Germinal center (tissue), 1 donor: ENCODE results near the gene SCARF1.

ENCODE experiments used
- DNase-seq: peaks from one replicate; pipeline ENCODE4 v3.0.0; 2012; ENCODE audit warnings: mixed read lengths, low spot score

Gene SCARF1

DNA sequence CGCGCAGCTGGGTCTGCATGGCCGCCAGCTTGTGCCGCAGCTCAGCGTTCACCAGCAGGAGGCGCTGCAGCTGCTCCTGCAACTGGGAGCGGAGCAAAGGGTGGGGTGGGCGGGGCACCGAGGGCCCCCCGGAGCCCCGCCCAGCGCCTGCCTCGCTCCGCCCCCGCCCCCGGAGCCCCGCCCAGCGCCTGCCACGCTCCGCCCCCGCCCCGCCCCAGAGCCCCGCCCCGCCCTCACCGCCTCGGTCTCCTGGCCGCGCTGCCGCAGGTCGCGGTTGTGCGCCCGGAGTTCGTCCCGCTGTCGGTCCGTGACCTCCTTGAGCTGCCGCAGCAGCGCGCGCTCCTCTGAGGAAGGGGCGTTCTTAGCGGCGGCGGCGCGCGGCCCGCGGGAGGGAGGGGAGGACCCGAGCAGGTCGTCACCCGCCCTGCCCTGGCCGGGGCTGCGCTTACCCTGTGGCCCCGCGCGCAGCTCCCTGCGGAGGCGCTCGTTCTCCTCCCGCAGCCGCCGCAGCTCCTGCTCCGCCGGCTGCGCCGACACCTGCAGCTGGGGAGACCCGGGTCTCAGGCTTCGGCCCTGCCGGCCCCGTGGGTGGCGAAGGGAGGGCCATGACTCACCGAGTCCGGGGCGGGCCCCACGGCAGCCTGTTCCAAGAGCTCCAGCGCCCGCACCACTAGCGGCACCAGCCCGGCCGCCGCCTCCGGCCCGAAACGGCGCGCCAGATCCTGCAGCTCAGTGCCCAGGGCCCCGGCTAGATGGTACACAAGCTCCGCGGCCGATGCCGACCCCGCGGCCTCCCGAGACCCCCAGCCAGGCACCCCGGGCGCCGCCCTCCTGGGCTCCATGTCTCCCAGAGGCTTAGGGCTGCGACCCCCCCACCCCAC, 3.7 kb upstream of the SCARF1 start:
- peak; percentile 96 for DNase-seq

DNA sequence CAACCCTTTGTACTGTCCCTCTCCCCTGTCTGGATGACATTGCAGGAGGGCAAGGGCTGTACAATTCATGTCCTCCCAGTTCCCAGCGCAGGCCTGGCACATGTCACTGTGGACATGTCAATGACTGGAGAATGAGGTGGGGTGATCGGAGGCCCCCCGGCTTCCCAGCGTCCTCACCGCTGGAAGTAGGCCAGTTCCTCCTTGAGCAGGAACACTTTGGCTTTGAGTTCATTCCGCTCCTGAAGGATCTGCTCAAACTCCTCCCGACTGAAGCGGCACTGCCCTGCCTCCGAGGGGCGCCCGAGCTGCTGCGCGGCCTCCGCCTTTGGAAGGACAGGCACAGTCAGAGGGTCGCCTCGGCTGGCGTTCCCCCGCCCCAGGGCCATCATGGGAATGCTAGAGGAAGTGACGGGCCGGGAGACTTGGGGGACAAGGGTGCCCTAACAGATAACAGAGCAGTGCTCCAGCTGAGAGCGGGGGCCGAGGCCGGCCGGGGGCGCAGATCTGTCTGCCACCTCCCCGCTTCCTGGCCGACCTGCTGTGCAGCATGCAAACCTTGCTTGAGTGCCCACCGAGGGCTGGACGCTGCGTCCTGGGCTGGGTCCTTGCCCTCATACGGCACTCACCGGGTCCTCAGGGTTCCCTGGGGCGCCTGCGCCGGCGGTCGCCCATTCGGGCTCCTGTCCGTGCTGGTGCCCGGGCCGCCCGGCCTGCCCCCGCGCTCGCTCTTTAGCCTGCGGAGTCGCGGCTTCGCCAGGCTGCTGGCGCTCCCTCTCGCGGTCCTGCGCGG, 2.8 kb upstream of the SCARF1 start:
- DNase-seq, result no peak

DNA sequence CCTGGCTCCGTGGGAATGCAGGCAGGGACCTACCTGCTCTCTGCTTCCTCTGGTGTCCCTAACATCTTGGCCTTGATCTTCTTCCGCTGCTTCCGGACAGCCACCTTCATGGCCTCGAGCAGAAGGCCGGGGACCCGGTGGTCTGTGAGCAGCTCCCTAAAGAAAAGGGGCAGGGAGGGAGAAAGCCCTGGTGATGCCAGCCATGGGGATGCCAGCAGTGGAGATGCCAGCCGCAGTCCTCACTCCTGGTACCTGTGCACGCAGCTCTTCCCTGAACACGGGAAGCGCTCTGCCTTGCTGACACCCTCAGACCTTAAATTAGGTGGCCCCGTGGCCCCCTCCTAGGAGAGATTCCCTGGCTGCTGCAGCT, 2.3 kb upstream of the SCARF1 start:
- DNase-seq, result no peak

DNA sequence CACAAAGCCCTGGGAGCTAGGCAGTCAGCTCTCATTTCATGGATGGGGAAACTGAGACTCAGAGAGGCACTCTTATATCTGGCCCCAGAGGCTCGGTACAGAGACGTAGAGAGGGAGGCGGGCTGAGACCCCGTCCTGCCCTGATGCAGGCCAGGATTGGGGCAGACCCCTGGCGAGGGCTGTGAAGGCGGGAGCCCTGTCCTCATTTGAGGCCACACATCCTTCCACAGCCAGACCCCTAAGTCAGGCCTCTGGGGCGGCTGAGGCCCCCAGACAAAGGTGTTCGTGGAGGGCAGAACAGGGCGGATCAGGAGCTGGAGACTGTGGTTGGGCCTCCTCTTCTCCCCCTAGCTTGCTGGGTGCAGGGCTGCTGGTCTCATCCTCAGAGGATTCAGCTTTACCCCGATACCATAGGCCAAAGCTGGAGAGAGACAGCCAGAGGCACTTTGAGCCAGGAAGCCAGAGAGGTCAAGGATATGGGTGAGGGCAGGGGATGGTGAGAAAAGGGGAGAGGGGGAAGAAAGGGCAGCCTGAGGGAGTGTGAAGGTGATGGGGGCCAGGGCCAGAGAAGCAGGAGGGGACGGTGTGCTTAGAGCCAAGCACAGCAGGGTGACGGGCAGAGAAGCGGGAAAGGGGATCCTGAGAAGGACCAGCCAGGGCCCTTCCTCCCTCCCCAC, 805 bp upstream of the SCARF1 start:
- no peak for DNase-seq

DNA sequence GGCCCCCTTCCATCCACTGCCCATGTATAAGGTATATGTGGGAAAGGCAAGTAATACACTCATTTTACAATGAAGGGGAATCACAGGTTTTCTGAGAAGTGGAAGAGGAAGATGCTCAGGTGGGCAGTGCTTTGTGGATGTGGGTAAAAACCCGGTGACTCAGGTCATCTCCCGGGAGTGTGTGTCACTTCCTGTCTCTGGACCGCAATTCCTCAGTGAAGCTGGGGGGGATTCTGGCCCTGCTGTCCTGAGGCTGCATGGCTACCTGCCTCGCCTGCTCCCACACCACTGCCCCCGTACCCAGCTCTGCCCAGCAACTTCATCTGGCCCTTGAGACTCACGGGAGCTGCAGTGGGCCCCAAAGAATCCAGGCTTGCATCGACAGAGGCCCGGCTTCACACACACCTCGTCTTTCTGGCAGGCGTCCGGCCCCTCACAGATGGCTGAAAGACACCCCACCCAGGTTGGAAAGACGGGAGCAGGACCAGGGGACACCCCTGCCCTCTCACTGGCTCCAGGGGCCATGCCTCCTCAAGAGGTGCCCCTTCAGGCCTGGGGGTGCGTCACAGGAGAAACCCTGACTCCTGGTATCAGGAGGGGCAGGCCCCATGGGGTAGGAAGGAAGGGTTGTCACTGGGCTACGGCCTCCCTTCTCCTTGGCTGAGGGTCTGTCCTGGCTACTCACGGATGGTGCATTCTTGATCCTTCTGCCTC, 882 bp downstream of the SCARF1 start:
- DNase-seq, result peak; percentile 39

DNA sequence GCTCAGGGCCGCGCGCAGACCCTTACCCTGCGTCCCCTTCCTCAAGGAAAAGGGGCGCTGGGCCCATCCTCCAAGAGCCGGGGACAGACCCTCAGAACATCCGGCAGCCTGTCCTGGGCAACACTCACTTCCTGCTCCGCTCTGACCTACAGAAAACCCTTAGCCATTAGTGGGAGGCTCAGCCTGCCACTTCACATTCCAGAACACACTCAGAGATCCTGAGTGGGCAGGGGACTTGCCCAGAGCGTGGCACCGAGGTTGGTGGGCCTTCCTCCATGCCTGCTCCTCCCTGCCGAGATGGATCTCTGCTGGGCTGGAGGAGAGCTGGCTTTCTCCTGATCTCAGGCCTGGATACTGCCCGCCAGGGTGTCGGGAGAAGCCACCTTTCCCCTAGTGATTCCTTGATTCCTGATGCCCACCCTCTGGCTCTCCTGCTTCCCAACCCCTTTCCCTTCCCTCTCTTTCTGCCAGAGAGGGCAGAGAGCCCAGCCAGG, 1.5 kb downstream of the SCARF1 start:
- no peak for DNase-seq

DNA sequence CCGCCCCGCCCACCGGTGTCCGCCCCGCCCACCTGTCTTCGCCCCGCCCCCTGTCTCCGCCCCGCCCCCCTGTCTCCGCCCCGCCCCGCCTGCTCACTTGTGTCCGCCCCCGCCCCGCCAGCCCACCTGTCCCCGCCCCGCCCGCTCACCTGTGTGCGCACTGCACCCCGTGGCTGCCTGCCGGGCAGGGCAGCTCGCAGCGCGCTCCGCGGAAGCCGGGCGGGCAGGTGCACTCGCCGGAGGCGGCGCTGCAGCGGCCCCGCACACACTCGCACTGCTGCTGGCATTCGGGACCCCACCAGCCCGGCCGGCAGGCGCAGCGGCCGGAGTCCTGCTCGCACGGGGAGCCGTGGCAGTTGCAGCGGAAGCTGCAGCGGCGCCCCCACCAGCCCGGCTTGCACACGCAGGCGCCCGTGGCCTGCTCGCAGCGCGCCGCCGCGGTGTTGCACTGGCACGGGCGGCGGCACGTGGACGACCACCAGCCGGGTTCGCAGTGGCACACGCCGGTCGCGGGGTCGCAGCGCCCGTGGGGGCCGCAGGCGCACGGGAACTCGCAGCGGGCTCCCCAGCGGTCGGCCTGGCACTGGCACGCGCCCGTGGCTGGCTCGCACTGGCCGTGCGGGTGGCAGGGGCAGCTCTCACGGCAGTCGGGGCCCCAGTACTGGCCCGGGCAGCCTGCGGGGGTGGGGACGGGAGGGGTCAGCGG, 2.1 kb downstream of the SCARF1 start:
- peak; percentile 84 for DNase-seq

DNA sequence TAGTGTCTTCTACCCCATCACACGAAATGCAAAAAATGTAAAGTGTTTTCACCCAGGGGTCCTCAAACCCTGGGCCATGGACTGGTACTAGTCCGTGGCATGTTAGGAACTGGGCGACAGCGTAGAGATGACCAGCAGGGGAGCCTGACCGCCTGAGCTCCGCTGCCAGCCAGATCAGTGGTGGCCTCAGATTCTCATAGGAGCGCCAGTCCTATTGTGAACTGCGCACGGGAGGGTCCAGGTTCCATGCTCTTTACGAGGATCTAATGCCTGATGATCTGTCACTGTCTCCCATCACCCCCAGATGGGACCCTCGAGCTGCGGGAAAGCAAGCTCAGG, 4.5 kb downstream of the SCARF1 start:
- no peak for DNase-seq

DNA sequence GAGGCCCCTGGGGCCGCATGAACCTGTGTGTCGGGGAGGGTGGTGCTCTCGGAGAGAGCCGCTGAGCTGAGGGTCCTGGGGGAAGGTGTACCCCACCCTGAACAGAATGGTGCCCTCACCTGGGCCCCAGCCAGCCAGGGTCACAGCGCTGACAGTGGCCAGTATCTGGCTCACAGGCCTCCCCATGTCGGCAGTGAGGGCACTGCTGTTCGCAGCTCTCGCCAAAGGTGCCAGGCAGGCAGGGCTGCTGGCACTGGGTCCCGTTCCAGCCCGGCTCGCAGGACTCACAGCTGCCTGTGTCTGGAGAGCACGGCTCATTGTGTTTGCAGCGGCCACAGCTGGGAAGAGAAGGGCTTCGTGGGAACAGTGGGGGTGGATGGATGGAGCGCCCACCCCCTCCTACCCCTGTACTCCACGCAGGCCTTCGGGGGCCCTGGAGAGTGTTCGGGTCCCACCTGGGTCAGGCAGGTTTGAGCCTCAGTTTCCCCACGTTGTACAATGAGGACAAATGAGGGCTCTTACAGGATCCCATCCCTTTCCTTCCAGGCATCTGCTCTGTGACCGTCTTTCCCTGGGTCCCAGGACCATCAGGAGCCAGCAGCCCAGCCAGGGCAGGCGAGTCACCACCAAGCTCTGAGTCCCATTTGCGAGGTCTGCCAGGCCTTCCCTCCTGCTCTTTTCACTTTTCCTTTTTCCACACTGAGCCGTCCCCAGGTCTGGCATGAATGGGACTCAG, 5.0 kb downstream of the SCARF1 start:
- no peak for DNase-seq

DNA sequence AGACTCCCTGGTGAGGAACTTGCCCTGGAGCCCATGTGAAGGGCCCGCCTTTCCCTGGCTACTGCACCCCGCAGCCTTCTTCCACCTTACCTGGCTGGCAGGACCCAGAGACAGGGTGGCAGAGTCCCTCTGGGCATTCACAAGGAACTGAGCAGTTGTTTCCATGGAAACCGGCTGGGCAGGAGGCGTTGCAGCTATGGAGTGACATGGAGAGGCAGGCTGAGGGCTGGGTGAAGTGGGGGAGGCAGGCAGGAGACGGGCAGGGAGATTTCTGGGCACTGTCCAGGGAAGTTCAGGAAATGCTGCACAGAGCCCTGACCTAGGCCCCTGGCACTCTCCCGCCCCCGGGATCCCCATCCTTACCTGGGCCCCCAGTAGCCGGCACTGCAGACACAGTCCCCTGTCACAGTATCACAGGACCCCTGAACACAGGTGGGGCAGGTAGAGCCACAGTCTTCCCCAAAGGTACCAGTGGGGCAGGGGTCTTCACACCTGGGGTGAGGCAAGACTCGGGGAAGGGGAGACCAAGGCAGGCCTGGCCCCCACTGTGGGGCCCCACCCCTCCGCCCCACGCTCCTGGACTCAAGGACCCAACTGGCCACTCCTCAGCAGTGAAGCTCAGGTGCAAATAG, 5.9 kb downstream of the SCARF1 start:
- no peak for DNase-seq

DNA sequence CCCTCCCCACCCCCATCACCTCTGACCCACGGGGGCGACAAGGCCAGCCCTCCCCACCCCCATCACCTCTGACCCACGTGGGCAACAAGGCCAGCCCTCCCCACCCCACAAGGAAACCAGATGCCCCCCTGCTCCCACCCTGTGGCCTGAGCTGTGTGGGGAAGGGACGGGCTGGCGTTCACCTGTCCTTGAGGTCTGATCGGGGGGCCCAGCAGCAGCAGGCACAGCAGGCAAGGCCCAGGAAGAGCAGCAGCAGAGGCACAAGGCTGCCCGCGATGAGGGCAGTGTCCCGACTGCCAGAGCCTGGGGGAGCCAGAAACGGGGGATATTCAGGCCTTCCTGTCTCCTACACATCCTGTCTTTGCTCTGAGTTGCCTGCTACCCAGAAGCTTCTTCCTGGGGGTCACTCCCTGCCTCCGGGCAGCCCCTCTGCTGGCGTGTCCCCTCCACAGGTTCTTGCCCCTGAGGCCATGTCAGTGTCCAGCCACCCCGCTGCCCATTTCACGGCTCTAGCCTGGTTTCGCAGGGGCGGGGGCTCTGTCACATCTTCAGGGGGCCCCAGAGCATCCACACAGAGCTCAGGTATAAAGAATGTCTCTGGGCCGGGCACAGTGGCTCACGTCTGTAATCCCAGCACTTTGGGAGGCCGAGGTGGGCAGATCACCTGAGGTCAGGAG, 6.8 kb downstream of the SCARF1 start:
- DNase-seq, result no peak

DNA sequence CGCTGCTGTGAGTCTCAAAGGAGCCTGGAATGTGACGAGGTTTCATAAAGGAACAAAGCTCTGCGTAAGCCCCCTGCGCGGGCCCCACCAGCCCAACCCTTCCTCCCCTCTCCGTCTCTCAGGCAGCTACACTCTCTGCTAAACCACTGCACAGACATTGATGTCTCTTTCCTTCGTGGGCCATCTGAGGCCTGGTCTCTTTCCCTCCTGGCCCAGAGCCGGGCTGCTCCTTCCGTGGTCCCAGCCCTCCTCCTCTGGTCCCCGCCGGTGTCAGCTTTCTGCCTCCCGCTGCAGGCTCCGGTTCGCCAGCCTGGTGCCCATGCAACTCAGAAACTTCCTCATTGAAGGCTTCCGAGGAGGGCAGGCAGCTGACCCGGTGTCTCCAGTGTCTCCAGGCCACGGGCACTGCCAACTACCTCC, 7.4 kb downstream of the SCARF1 start:
- no peak for DNase-seq

DNA sequence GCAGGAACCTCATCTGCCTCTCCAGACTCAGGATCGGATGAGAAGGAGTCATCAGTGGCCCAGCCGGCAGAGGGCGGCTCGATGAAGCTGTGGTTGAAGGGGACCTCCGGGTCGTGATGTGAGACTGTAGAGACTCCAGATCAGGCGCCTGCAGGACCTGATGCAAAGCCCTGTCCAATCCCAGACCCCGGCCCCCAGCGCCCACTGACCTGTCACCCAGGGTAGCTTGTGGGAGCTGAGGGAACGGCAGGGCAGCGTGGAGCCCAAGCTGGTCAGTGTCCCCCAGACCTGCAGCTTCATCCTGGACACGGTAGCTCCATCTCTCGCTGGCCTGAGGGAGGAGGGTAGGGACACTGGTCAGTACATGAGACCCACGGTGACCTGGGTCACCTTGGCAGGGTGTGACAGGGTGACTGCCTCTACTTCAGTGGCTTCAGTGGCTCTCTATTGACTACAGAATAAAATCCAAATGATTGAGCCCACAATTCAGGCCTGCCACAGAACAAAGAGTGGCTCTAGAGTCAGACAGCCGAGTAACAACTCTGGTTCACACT, 8.7 kb downstream of the SCARF1 start:
- DNase-seq, result no peak

DNA sequence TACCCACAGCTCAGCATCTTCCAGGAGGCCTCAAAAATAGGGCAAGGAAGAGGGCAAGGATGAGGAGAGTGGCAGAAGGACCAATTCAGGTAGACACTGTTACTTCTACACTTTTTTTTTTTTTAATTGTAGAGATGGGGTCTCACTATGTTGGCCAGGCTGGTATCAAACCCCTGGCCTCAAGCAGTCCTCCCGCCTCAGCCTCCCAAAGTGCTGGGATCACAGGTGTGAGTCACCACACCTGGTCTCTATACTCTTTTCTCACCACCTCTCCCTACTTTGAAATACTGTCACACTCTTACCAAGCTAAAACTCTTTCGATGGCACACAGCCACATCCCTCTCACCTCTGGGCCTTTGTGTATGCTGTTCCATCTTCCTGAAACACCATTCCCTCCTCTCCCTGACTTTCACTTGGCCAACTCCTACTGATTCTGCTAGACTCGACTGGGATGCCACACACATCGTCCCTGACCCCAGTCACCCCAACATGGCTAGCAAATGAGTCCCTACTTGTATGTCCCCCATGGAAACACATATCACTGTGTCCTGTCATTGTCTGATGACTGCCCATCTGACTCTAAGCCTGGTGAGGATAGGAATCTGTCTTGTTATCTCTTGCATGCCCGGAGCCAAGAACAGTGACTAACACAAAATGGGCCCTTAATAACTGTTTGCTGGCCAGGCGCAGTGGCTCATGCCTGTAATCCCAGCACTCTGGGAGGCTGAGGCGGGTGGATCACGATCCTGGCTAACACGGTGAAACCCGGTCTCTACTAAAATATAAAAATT, 9.7 kb downstream of the SCARF1 start:
- no peak for DNase-seq

DNA sequence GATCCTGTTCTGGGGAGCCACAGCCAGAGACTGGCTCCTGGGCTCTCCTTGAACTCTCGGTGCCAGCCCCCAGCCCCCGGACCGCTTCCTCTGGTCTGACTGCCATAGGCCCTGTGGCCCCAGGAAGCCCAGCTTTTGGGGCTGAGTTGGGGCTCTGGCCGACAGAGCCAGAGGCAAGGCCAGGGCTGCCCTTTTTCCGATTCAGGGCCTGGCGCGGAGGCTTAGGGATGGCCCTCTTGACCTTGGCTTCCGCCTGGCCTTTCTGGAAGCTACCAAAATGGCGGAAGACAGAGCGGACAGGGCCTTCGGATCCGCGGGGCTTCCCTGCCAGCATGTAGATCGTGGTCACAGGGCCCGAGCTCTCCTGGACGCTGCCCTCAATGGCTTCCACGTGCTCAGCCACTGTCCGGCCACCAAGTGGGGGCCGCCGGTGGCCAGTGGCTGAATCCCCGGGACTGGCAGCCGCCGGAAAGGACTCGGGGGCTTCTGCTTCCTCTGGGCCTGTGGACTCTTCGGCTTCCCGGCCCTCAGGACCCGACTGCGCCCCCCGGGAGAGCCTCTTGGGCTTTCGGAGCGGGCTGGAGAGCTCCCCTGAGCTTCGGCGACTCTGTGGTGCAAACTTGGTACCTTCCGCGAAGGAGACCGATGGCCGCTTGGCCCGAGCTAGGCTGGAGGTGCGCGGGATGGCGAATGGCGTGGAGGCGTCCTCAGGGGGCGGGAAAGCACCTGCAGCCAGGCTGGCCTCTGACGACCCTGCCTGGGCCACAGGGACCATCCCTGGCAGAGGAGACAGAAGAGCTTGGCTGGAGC, 10.5 kb downstream of the SCARF1 start:
- DNase-seq, result no peak

DNA sequence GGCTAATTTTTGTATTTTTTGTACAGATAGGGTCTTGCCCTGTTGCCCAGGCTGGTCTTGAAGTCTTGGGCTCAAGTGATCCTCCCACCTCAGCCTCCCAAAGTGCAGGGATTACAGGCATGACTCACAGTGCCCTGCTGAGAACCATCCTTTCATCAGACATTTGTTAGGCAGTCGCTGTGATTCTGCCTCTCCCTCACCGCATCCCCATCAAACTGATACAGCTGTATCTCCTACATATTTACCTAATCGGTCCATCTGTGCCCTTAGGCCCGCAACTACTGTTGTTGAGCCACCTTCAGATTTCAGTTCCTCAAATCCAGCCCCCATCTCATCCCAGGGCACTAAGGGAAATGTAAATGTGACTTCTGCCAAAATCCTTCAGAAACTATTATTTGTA, 14.9 kb downstream of the SCARF1 start:
- DNase-seq, result no peak

DNA sequence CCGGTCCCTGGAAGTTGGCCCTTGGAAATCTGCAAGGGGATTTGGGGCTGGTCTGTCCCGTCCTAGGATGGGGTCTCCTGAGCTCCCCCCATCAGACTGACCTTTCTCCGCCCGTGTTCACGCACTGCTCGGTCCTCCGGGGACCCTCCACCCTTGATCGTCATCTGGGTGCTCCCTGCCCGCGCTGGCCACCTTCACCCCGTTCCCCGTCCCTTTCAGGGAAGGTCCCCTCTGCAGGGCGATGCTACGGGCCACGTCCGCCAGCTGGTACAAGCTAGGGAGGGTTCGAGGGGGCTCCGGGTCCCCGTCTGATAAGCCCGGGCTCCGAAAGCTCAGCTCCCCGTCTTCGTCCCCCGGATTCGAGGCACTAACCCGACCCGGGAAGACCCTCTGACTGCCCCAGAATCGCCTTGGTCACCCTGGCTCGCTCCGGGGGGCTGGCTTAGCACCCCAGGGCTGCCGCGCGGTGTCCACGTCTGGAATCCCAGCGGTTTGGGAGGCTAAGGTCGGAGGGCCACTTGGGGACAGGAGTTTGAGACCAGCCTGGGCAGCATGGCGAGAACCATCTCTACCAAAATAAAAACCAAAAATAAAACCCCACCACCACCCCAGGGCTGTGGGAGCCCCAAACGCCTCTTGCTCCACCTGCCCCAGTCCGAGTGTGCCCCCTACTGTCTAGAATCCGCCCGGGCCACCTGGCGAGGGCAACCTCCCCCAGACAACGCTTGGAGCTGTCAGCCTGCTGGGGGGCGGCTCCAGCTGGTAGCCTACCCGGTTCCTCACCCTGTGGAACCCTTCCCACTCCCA, 15.8 kb downstream of the SCARF1 start:
- DNase-seq, result peak; percentile 75
